NOMO-1 treated with DMSO at 0.1 percent for 48 hours (cell line): ENCODE data around the gene ANKH.
A peak's percentile ranks its signal among the peaks of the same experiment; 100 is the strongest.
"Not testable (repeated sequence)": the region's sequence is repeated elsewhere in the genome, so short reads cannot be mapped to it uniquely, and the experiment has no call there.

Experiments used
- DNase-seq: peaks from one replicate; lab custom pipeline; 2025; ENCODE audit not compliant: unreplicated experiment; lab: John Stamatoyannopoulos, UW

Gene ANKH

DNA sequence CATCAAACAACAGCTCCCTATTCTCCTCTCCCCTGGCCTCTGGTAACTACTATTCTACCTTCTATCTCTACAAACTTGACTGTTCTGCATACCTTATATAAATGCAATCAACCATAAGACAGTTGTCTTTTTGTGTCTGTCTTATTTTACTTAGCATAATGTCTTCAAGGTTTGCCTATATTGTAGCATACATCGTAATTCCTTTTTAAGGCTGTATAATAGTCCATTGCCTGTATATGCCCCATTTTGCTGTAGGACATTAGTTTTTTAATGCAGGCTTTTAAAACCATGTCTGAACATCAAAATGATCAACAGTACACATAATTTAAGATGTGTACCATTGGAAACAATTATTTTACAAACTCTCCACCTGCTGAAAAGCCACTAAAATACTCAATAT lies 12.4 kb downstream of the ANKH start:
- no peak for DNase-seq

DNA sequence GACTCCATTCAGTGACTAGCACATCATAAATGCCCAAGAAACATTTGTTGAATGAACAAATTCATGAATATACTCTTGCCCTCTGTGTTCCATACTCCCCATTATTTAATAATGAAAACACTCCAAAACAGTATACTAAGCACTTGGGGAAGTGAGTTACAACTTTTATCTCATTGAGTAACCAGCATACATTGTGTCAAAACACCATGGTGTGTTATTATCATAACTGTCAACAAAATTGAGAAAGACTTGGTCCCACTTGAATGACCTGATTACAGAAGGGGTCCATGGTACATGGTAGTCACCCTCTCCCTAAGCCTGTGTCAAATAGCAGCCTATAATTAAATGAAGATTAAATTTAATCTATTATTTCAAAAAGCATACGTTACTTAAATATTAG lies 16.2 kb downstream of the ANKH start:
- peak; percentile 61 for DNase-seq

DNA sequence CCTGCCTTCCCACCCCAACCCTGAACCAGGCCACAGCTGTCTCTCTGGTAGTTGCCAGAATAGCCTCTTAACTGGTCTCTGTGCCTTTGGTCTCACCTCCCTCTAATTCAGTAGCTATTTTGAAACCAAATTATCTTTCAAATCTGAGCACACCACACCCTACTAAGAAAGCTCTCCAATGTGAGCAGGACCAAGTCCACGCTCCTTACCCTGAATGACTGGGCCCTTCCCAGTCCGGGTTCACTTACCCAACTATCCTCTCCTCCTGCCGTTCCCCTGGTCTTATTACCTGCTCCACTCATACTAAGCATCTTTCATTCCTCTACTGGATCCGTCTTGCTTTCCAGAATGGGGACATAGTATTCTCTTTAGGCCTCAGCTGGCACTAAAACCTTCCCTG lies 16.8 kb downstream of the ANKH start:
- no peak for DNase-seq

DNA sequence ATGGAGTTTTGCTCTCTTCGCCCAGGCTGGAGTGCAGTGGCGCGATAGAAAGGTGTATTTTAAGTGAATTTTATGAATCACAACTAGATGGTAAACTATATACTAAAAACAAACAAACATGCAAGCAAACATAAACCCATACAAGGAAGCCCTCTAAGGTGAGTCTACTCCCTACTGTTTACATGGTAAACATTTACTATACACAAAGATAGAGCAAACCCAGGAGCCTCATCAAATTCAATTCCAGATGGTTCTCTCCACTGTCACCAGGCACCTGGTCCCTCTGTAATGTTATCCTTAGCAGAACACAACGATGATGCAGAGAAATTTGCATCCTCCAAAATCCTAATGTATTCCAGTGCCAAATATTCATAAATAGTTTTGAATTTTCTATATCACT lies 17.9 kb downstream of the ANKH start:
- no peak for DNase-seq

DNA sequence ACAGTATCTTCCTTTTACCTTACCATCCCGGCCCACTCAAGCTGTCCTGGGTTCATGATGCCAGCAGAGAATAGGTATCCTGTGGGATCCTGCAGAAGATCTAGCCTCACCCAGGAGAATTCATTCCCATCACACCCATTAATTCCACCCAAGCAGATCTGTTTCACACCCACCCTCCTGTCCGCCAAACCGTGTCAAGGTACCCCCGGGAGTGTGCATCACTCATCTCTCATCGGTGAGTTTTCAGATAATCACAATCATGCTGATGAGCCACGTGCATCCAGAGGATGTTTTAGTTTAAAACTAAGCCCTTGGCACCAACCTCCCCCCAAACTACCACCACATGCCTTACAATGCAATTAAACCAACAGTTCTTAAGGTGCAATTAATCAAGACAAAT lies 18.8 kb downstream of the ANKH start:
- DNase-seq, result no peak

DNA sequence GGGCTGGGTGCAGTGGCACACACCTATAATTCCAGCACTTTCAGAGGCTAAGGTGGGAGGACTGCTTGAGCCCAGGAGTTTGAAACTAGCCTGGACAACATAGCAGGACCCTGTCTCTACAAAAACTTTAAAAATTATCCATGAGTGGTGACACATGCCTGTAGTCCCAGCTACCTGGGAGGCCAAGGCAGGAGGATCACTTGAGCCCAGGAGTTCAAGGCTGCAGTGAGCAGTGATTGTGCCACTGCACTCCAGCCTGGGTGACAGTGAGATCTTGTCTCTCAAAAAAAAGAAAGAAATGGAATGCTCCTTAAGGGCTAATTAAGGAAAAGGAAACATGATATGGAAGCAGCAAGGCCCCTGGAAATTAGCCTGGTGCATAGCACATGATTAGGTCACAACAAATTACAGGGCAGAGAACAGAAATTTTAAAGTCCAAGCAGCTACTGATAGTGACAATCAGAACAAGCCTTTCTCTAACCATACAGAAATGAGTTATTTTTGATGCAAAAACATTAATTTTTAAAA lies 19.5 kb downstream of the ANKH start:
- DNase-seq, result no peak

DNA sequence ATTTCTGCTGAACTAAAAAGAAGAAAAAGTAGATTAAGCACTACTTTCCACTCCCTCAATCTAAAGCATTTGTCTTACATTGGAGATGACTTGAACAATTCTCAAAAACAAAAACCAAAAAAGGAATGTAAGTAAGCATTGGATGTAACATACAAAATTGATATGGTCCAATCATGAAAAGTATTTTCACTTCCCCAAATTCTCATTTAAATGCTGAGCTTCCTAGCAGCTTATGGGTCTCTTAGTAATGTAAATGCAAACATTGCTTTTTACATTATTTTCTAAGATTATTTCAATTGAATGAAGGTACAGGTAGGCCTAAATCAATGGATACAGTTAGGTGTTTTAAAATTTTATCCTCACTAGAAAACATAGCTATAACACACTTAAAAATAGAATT lies 20.0 kb downstream of the ANKH start:
- DNase-seq, result peak; percentile 80

DNA sequence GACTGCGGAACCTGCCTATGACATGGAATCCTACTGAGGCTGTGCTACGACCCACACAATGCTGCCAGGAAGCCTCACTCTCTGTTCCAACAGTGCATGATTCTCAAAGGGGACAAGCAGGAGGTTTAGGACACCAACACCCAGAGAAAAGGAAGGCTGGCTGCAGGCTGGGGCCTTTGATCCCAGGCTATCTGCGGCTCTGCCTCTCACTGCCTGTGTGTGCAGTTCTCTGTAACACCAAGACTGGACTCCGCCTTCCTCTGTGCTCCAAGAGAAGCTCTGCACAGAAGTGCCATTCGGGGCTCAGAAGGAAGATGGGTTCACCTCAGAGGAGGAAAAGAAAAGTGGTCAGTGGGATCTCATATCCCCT lies 20.5 kb downstream of the ANKH start:
- DNase-seq, result no peak

DNA sequence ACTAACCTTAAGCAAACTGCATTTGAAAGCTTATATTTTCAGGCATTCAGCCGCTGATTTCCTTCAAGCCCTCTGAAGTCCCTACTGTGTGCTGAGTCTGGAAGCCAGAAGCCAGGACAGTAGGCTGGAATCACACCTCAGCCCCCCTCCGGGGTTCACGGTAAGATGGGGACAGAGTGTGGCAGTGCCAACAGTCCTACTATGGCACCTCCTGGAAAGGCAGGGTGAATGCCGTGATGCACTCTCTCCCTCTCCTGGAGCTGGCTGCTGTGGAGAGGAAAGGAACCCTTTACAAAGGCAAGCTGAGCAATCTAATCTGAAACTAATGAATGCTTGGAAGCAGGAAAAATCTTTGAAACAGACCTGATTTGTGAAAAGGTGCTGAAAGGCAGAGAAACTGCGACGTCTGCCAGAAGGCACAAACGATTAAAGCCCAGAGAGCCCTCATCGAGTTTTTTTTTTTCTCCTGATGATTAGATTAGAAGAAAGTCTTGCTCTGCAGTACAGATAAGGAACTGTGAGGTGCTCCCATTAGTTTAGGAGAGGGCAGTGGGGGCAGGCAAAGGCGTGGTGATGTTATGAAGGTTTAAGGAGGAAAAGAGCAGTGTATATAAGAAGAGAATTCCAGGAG lies 21.0 kb downstream of the ANKH start:
- no peak for DNase-seq

DNA sequence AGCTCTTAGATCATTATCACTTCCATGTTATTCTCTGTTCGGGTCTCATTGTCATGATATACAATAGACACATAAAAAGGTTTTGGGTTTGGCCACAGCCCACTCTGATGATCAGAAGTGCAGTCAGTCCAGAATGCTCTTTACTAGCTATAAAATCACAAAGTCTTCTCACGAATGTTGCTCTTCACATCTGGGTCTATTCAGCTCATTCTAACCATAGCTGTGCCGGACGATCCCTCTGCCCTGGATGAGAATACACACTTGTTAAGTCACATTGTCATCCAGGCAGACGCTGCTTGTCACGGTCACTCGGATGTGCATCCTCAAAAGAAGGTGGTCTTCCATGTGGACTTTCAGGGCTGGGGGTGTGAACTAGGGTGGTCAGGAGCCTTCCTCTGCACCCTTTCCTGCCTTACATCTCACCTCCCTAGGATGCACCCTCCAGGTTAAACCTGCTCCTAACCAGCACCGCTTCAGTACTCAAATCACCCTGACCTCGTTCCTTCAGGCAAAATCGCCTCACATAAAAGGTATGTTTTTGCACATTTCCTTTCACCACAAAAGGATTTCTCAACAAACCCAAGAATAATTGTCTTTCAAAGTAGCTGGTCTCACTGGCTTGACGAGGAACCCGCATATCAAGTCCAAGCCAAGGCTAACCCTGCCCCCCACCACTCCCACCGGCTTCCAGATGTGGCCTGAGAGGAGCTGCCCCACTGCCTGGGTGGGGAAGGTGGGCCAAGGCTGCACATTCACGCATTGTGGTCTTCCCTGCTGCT lies 21.9 kb downstream of the ANKH start:
- peak; percentile 28 for DNase-seq

DNA sequence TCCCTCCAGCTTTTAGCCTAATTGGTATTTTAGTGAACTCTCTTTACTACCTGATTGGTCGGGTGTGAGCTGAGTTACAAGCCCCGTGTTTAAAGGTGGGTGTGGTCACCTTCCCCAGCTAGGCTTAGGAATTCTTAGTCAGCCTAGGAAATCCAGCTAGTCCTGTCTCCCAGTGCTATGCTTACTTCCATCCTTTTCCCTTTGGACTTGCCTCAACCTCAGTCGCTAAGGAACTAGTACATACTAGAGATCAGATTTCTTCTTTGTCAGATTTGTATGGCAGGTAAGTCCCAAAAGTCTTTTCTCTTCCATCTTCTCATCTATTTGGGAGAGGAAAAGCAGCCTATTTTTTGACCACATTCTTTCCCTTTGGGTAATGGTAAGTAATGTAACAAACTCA lies 22.6 kb downstream of the ANKH start:
- DNase-seq, result not testable (repeated sequence)

DNA sequence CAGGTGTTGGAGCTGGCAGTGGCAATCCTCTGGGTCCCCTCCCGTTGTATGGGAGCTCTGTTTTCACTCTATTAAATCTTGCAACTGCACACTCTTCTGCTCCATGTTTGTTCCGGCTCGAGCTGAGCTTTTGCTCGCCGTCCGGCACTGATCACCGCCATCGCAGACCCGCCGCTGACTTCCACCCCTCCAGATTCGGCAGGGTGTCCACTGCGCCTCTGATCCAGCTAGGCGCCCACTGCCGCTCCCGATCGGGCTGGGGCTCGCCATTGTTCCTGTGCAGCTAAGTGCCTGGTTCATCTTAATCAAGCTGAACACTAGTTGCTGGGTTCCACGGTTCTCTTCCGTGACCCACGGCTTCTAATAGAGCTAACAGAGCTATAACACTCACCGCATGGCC lies 23.2 kb downstream of the ANKH start:
- no peak for DNase-seq

DNA sequence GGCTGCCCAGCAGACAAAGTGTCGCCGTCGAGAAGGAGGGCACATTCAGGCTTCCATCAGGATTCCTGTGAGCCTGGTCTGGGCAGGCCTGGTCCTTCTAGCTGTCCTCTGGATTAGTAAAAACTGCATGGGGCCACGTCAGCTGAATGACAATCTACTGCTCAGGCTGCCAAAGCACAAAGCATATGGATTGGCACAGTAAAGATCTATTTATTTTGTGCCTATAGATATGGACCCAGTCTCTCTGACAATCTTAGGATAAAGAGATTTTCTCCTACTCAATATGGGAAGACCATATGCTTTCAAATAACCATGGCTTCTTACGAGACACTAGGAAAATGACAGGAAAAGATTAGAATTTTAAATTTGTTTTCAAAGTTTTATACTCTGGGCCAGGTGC lies 24.1 kb downstream of the ANKH start:
- no peak for DNase-seq

DNA sequence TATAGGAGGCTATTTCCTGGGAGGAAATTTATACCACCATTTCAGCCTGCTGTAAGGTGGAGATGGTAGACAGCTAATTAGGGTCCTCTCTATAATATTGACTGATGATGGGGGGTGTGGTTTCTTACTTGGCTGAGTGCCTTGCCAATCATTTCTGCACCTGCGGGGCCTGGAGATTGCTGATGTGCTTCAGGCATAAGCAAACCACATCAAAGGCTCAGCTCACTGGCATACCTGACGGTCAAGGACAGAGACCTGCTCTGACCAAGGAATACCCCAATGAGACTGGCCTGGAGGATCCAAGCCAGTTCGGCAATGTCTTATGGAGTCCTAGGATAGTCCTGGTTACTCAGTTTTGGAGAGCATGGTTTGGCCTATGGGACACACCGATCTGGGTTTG lies 29.5 kb downstream of the ANKH start:
- DNase-seq, result no peak

DNA sequence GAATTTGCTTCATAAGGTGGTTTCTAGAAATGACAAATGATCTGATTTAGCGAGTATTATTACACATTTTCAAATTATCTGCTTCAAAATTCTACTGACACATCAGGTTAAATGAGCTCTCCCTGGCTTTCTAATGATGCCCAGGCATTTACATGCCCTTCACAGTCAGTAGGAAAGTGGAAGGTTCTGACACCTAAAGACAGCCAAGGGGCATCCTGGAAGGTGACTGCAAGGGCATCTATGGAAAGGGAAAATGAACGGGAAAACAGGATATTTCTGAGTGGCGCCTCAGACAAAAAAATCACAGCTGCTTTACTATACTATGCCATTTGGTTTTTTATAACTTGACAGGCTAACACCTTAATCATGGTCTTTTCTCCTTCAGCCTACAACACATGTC lies 31.0 kb downstream of the ANKH start:
- DNase-seq, result no peak

DNA sequence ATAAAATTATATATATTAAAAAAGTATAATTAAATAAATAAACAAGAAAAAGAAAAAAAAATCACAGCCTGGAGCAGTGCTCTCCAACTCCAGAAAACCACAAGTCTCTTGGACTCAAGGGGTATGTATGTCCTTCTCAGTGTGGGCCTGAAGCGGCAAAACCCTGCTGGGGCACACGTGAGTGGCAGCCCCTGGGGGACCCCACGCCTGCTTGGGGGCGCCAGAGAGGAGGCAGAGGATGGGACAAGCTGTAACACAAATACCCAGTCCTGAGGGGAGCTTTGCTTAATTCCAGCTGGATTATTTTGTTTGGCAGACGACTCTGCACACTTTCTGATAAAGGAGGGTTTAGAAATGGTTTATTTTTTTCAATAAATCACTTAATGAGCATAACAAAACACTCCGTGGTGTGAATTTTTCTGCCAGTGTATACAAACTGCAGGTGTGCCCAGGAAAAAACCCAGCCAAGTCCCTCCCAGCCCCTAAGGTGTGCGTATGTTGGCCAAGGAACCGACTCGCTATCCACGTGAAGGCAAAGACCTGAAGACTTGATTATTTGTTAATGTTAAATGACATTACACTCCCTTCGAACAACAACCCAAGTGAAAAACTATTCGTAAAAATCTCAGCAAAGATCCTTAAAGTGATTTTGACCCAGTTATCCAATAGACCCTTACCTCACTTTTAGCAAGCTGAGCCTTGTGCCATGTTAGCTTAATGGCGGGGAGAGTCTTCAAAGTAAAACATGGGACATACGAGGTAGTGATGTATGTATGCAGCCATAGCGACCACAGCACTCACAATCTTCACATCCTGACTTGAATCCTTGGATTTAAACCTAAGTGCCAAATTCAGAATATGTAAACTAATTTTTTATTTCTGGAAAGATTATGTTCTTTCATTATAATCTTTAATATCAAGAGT lies 32.9 kb downstream of the ANKH start:
- no peak for DNase-seq

DNA sequence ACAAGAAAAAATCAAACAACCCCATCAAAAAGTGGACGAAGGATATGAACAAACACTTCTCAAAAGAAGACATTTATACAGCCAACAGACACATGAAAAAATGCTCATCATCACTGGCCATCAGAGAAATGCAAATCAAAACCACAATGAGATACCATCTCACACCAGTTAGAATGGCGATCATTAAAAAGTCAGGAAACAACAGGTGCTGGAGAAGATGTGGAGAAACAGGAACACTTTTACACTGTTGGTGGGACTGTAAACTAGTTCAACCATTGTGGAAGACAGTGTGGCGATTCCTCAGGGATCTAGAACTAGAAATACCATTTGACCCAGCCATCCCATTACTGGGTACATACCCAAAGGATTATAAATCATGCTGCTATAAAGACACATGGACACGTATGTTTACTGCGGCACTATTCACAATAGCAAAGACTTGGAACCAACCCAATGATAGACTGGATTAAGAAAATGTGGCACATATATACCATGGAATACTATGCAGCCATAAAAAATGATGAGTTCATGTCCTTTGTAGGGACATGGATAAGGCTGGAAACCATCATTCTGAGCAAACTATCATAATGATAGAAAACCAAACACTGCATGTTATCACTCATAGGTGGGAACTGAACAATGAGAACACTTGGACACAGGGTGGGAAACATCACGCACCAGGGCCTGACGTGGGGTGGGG lies 34.0 kb downstream of the ANKH start:
- DNase-seq, result not testable (repeated sequence)

DNA sequence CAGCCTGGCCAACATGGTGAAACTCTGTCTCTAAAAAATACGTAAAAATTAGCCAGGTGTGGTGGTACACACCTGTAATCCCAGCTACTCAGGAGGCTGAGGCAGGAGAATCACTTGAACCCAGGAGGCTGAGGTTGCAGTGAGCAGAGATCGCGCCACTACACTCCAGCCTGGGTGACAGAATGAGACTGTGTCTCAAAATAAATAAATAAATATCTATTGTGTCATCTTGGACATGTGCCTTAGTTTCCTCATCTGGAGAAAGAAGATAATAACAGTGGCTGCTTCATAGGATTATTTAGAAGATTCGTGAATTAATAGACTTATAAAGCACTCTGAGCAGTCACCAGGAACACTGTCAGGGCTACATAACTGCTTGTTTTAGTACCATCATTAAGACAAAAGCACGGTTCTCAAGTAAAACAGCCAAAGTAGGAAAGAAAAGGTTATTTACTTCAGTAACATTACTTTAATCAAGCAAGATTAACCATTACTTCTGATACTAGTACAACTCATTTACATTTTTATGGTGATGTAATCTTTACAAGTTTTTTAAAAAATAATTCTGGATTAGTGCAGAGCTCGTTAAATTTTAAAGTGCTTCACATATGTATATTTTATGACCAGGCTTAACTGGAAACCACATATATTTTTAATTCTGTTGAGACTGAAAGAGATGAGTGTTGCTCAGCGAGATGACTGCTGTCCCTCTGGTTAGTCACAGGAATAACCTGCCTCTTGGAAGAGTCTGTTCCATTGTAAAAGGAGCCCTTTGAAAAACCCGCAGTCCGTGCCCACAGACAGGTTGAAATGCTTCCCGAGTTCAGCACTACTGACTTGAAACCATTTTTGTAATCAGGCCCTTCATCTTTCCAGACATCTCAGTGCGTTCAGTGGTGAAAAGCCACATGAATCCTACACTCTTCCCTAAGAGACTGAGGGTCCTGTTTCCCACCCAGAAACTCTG lies 36.7 kb downstream of the ANKH start:
- DNase-seq, result no peak

DNA sequence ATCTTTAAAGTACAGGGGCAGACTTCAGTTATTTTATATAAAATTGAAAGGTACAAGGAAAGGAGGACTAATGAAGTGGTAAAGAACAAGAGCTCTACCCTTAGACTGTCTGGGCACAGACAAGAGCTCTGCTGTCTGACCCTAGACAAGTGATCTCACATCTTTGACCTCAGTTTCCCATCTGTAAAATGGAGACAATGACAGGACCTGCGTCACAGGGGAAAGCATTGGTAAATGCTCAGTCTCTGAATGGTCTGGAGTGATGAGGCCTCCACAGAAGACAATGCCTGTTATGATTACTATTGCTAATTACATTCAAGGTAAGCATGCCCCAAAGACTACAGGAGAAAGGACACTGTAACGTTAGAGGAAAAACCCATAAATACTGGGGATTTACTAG lies 37.5 kb downstream of the ANKH start:
- DNase-seq, result no peak

DNA sequence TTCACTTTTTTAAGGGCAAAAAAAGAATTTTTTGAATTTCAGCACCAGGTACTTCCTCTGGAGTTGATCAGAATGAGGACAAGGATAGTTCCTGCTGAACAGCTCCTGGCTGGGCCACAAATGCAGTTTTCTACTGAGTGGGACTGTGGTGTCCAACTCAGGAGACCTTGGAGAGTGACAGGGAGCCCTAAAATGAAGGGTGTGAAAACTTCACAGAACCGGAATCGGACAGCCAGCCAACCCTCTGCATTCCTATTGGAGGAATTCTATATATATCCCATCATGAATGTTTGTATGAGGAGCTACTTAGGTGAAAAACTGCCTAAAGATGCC lies 40.6 kb downstream of the ANKH start:
- DNase-seq, result no peak
